Kidney (tissue), 14 donors: Measurements from ENCODE around the gene KCNJ8. TPM values are rescaled to one million over a fixed set of nuclear protein-coding genes. Genes with fewer than 3 reads are reported as not detected.

Experiments
- DNase-seq, 5 donors: peaks; one replicate each; pipeline ENCODE4 v3.0.0-alpha.2; 2013 to 2020
- FAIRE-seq: peaks from 2 replicates; lab custom pipeline; 2012; peaks lifted over from hg19 to GRCh38; lab: Jason Lieb, UNC
- H3K27ac ChIP-seq, 2 donors: one replicate each; pipeline ENCODE4 v1.7.0; 2013; ENCODE audit warnings: low read depth in 2 of 2, low read length in 2 of 2, inconsistent platforms in 1 of 2
- H3K27me3 ChIP-seq: one replicate; pipeline ENCODE4 v1.7.1; 2013; ENCODE audit warnings: low read length, inconsistent platforms; ENCODE audit not compliant: control insufficient read depth, insufficient read depth
- H3K36me3 ChIP-seq, 3 donors: one replicate each; pipeline versions ENCODE4 v1.7.0 to v1.7.1; 2013; ENCODE audit warnings: low read length in 3 of 3, control low read depth in 1 of 3, inconsistent platforms in 1 of 3; ENCODE audit not compliant: insufficient read depth in 3 of 3, control insufficient read depth in 2 of 3
- H3K4me1 ChIP-seq, 3 donors: one replicate each; pipeline versions ENCODE4 v1.7.0 to v1.7.1; 2013; ENCODE audit warnings: low read length in 3 of 3, inconsistent platforms in 1 of 3, low read depth in 1 of 3; ENCODE audit not compliant: control insufficient read depth in 2 of 3, insufficient read depth in 2 of 3
- H3K4me3 ChIP-seq, 3 donors: one replicate each; pipeline versions ENCODE4 v1.7.0 to v1.8.1; 2013; ENCODE audit warnings: low read length in 3 of 3, control low read depth in 1 of 3, inconsistent platforms in 1 of 3
- H3K9ac ChIP-seq, 3 donors: one replicate each; pipeline versions ENCODE4 v1.7.0 to v1.7.1; 2013; ENCODE audit warnings: low read length in 3 of 3, control low read depth in 1 of 3, inconsistent platforms in 1 of 3
- H3K9me3 ChIP-seq, 3 donors: one replicate each; pipeline versions ENCODE4 v1.7.0 to v1.7.1; 2013; ENCODE audit warnings: low read length in 3 of 3, control low read depth in 1 of 3, inconsistent platforms in 1 of 3; ENCODE audit not compliant: control insufficient read depth in 2 of 3, insufficient read depth in 1 of 3
- intact Hi-C: fragments of 100-400 bp; cut with DNase I; formaldehyde crosslinking; loops from one replicate; pipeline ENCODE4 v1.11.1; 2022
- polyA plus RNA-seq: library from polyadenylated mRNA; stranded (reverse); fragments of 350-450 nt; fragmentation: Illumina TruSeq; extraction: RNeasy Lipid Tissue Mini Kit (QIAGEN cat#74804); gene quantifications from one replicate; pipeline ENCODE4 v1.2.3, GENCODE V29; 2014; ENCODE audit warnings: low read depth, low replicate concordance; ENCODE audit not compliant: insufficient read depth
- total RNA-seq: library from RNA; stranded (reverse); fragmentation: NEBNext Ultra II Directional; extraction: Animal tissue kit (Norgen Biotek cat#: 25700); gene quantifications from one replicate; pipeline ENCODE4 v1.2.1, GENCODE V29; 2021
- TF ChIP-seq, protein P1 (sequence below): IDR thresholded peaks from 3 replicates; pipeline ENCODE4 v1.5.1; 2012; ENCODE audit warnings: mild to moderate bottlenecking, moderate library complexity, borderline replicate concordance; ENCODE audit not compliant: insufficient read depth; ENCODE audit errors: extremely low read depth
- donor health status: control.
- donor health status: control.
- donor health status: control.
- donor health status: control.
- donor health status: control.
- donor health status: DM: yes; HTN: yes; CAD: no.
- donor health status: Normal renal cell carcinoma (clear cell type).

Gene KCNJ8
- total and polyA plus RNA-seq, 2 donors from 2014 or later, result 5.6 to 13.1 TPM

DNA sequence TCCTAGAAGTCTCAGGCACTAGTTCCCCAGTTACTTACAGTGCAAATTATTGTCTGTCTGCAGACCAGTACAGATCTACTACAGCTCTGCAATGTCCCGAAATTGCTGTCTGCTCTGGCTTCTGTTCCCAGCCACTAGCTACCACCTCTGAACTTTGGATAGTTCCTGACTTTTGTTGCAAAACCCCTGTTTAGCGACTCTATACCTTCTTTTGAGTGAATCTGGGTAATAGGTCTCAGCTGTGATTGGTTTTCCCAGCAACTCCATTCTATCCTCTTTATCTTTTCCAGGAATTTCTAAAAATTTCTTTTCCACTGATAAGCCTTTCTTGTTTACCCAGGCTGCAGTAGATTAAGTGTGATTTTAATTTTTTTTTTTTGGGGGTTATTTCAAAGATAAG, 16.8 kb downstream of the KCNJ8 start:
- Histone ChIP-seq H3K9ac (no peak overlapping the region), H3K27ac (no peak overlapping the region), H3K36me3 (no peaks in the 10 kb centered on the region), H3K4me1 (no peaks in the 10 kb centered on the region), H3K4me3 (no peak overlapping the region), H3K27me3 (no peaks in the 10 kb centered on the region), H3K9me3 (no peaks in the 10 kb centered on the region)
- intact Hi-C loops, result no loop called here
- DNase-seq, result no peak
- no peak for FAIRE-seq
- TF ChIP-seq, protein P1, sequence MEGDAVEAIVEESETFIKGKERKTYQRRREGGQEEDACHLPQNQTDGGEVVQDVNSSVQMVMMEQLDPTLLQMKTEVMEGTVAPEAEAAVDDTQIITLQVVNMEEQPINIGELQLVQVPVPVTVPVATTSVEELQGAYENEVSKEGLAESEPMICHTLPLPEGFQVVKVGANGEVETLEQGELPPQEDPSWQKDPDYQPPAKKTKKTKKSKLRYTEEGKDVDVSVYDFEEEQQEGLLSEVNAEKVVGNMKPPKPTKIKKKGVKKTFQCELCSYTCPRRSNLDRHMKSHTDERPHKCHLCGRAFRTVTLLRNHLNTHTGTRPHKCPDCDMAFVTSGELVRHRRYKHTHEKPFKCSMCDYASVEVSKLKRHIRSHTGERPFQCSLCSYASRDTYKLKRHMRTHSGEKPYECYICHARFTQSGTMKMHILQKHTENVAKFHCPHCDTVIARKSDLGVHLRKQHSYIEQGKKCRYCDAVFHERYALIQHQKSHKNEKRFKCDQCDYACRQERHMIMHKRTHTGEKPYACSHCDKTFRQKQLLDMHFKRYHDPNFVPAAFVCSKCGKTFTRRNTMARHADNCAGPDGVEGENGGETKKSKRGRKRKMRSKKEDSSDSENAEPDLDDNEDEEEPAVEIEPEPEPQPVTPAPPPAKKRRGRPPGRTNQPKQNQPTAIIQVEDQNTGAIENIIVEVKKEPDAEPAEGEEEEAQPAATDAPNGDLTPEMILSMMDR, result no peak

DNA sequence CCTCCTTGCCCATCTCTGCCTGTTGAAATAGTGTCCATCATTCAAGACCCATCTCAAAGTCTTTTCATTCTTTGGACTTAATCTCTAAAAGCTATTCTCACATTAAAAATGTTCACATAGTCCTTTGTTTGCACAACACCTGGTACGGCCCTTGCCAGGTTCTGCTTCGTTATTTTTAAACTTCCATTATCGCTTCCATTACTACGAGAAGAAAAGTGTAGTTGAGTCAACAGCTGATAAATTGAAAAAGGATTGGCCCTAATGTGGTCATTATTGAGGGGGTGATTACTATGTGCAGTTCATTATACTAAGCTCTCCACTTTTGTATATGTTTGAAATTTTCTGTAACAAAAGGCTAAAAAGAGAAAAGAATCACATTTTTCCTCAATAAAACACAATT, 17.8 kb downstream of the KCNJ8 start:
- H3K27me3 ChIP-seq, result no peaks in the 10 kb centered on the region
- no peaks in the 10 kb centered on the region for H3K36me3 ChIP-seq
- intact Hi-C loops, result no loop called here
- TF ChIP-seq, protein P1, result no peak
- FAIRE-seq, result no peak
- DNase-seq, result no peak
- H3K4me1 ChIP-seq, result no peaks in the 10 kb centered on the region
- no peak overlapping the region for H3K9ac ChIP-seq
- no peak overlapping the region for H3K27ac ChIP-seq
- no peak overlapping the region for H3K4me3 ChIP-seq
- no peaks in the 10 kb centered on the region for H3K9me3 ChIP-seq

DNA sequence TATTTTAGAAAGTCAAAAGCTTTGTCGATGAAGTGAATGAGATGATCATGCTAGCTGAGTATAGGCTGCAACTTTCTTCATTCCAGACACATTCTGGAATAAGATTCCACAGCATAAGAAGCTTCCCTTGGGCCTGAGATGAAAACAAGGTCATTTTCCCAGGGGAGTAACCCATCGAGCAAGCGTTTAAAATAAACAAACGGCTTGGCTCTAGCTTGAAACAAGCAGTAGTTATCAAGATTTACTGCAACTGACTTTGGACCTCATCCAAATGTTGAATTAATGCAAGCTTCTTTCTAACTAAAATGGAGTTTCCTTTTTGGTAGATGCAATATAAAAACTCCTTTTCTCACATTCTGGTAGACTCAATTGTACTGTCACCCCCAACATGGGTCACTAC, 23.0 kb downstream of the KCNJ8 start:
- intact Hi-C loops, result no loop called here
- no peak overlapping the region for H3K27ac ChIP-seq
- DNase-seq, result peak in 3 of 5 donors; percentile 41 to 96 (median 92)

More for the DNA sequence above, 23.0 kb downstream of the KCNJ8 start:
- TF ChIP-seq, protein P1, result no peak
- H3K4me1 ChIP-seq, result peaks cover 0 to 2% (median 0%) of the 10 kb centered on the region in 3 donors
- H3K9me3 ChIP-seq, result no peaks in the 10 kb centered on the region
- H3K36me3 ChIP-seq, result no peaks in the 10 kb centered on the region
- no peak for FAIRE-seq
- no peaks in the 10 kb centered on the region for H3K27me3 ChIP-seq
- H3K9ac ChIP-seq, result no peak overlapping the region
- no peak overlapping the region for H3K4me3 ChIP-seq
